HL-60/S4 treated with phorbol 12-myristate 13-acetate at 8.2 ng/mL for 4 days and 3 days (cell line): Measurements from ENCODE around the gene NFIX.
"Not testable (repeated sequence)": the region's sequence is repeated elsewhere in the genome, so short reads cannot be mapped to it uniquely, and the experiment has no call there.

Experiments
- in situ Hi-C: fragments of 300-500 bp; cut with MboI; formaldehyde crosslinking; loops from 2 replicates; pipeline ENCODE4 v1.15.0; 2022; ENCODE audit warnings: low sequenced_read_pairs

The NFIX gene

DNA sequence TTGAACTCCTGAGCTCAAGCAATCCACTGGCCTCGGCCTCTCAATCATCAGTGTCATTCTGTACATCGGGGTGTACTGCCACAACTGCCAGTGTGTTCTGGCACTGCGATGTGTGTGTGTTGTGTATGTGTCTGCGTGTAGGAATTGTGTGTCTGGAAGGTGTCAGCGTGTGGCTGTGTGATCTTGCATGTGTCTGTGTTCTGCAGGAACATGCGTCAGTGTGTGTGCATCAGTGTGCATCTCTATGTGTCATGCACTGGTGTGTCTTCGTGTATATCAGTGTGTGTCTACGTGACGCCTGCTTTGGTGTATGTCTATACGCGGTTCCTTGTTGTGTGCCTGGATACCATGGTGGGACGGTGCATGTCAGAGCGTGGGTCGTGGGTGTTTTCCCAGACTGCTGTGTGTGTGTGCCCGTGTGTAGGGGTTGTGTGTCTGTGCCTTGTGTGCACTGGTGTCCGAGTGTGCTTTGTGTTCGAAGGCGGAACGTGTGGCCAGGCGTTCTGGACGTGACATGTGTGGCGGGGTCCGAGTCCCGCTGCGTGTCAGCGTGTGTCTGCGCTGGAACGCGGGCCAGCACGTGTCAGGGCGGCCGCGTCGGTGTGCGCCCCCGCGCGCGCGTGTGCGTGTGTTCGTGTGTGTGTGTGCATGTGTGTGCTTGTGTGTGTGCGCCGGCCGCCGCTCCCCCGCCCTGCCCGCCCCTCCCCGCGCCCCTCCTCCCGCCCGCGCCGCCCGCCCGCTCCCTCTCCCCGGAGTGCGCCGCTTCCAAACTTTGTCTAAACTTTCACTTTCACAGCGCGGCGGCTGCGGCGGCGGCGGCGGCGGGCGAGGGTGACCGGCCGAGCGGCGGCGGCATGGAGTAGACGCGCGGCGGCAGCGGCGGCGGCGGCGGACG, at the start of gene NFIX:
NFIX (plus strand) TSS at position 775 of the 895 bp plus-strand sequence. CDS start 363 bp downstream, outside the sequence.
- in situ Hi-C loops: loop anchor here (25.0 kb wide), 1 partner anchor 592 kb away; no protein-coding TSS in a partner anchor

DNA sequence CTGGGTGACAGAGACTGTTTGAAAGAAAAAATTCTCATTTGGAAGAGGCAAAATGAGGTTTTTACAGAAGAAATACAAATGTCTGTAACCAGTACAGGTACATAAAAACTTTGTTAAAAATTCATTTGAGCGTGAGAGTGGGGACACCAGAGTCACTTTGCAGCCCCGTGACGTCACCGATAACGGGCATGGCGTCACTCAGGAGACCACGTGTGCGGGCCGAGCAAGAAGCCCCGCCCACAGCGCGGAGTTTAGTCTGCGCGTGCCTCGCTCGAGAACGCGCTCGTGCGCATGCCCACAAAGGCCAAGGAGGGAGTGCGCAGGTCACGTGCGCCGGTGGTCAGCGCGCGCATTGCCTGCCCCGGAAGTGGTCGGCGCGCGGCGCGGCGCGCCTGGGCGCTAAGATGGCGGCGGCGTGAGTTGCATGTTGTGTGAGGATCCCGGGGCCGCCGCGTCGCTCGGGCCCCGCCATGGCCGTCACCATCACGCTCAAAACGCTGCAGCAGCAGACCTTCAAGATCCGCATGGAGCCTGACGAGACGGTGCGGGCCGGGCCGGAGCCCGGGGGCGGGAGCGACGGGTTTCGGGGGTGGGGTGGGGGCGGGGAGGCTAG, 49.7 kb upstream of the NFIX start, which contains the start of gene RAD23A:
RAD23A (plus strand) TSS at position 384 of the 613 bp plus-strand sequence; CDS start at position 471, 87 bp downstream.
- in situ Hi-C loops: no loop called here

DNA sequence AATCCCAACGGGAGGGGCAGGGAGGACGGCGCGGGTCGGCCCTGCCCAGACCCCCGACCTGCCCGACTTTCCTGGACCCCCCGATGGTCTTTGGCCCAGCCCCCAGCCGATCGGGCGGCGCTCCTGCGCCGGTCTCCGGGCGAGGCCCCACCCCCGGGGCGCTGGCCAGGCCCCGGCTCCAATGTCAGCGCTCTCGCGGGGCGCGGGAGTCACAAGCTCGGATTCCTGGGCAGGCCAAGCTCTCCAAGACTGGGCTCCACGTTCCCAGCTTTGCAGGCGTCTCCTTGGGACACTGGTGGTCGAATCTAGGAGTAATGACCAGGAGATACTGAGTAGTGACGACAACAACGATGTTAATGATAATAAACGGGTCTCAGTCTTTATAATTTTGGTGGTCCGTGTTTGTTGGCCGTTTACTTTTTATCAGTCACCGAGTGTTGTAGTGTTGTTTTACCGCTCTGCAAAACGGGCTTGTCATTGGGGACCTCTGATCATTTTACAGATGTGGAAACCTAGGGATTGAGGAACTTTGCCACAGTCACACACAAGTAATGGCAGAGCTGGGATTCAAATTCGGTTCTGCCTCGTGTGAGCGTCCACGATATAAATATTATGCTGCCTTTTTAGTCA, 49.1 kb upstream of the NFIX start:
- in situ Hi-C loops: no loop called here

DNA sequence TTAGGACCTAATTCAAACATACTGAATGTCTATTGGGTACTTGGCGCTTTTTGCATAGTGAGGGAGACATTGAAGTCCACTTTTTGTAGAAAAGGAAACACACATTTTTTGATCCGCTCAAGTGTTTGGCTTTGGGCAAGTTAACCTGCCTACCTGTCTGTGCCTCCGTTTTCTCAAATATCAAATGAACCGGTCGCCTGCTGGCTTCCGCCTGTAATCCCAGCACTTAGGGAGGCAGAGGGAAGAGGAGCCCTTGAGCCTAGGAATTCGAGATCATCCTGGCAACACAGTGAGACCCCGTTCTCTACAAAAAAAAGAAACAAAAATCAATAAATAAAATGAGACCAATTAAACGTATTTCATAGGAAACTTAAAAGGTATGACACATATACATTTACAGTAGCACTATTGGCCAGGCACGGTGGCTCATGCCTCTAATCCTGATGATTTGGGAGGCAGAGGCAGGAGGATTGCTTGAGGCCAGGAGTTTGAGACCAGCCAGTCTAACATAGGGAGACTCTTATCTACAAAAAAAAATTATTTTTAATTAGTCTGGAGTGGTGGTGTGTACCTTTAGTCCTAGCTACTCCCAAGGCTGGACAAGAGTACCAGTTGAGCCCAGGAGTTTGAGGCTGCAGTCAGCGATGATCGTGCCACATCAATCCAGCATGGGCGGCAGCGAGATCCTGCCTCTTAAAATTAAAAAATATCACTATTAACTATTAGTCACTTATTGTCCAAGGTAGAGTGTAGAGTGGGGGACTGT, 48.4 kb upstream of the NFIX start:
- in situ Hi-C loops: no loop called here

DNA sequence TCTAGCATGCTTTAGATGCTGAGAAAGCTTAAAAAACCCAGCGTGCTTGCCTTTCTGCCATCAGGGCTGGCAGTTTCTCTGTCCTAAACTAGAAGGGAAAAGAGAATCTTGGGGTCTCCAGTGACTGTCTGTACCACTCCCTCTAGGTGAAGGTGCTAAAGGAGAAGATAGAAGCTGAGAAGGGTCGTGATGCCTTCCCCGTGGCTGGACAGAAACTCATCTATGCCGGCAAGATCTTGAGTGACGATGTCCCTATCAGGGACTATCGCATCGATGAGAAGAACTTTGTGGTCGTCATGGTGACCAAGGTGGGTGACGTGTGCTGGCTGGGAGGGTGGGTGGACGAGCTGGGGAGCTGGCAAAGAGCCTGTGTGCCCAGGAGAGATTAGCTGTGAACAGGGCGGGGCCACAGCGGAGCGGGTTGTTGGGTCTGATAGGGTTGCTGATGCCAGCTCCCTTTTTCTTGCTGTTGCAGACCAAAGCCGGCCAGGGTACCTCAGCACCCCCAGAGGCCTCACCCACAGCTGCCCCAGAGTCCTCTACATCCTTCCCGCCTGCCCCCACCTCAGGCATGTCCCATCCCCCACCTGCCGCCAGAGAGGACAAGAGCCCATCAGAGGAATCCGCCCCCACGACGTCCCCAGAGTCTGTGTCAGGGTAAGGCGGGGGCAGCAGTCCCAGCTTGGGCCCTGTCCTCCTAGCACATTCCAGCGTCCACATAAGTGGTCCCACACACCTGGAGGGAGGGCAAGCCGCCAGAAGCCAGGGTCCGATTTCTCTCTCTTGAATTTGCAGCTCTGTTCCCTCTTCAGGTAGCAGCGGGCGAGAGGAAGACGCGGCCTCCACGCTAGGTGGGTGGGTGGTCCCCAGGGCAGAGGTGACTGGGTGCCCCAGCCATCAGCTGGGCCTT, 47.3 kb upstream of the NFIX start:
- in situ Hi-C loops: no loop called here

GRCh38 chr19:12948612-12949362, 46.5 kb upstream of the NFIX start:
- in situ Hi-C loops: no loop called here

GRCh38 chr19:12949363-12950283, 45.7 kb upstream of the NFIX start:
- in situ Hi-C loops: no loop called here

GRCh38 chr19:12952050-12952449, 43.2 kb upstream of the NFIX start:
- in situ Hi-C loops: not testable (repeated sequence)

GRCh38 chr19:12952488-12953137, 42.7 kb upstream of the NFIX start:
- in situ Hi-C loops: no loop called here

DNA sequence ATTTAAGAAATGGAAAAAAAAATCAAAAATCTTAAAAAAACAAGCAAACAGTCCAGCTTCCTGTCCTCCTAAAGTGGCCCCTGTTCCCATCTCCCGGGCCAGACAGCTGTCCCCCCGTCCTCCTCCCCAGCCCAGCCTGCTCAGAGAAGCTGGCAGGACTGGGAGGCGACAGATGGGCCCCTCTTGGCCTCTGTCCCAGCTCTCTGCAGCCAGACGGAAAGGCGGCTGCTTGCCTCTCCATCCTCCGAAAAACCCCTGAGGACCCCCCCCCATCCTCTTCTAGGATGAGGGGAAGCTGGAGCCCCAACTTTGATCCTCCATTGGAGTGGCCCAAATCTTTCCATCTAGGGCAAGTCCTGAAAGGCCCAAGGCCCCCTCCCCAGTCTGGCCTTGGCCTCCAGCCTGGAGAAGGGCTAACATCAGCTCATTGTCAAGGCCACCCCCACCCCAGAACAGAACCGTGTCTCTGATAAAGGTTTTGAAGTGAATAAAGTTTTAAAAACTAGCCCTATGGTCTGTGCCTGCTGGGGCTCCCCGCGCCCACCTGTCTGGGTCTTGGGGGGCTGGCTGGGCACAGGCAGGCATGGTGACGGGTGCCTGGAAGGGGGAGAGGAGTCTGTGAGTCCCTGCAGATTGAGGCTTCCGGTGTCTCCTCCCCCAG, 42.0 kb upstream of the NFIX start:
- in situ Hi-C loops: no loop called here

- in situ Hi-C loops: no loop called here
Measured at GRCh38 chr19:12953799-12954611, 41.3 kb upstream of the NFIX start.

DNA sequence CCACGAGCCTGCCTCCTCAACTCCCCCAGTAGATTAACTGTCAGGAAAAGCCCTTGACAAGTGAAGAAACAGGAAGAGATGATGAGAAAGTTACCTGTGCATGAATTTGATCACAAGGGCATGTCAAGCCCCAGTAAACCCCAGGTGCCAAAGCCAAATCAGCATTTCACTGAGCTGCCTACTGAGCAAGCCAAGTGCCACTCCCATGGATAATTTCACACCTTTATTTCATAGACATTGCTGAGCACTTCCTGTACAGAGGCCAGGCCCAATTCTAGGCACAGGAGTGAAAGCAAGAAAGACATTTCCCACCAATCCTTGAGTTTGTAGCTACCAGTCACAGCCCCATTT, 40.7 kb upstream of the NFIX start:
- in situ Hi-C loops: no loop called here

GRCh38 chr19:12955575-12955974, 39.7 kb upstream of the NFIX start:
- in situ Hi-C loops: not testable (repeated sequence)

GRCh38 chr19:12955996-12956395, 39.3 kb upstream of the NFIX start:
- in situ Hi-C loops: no loop called here

DNA sequence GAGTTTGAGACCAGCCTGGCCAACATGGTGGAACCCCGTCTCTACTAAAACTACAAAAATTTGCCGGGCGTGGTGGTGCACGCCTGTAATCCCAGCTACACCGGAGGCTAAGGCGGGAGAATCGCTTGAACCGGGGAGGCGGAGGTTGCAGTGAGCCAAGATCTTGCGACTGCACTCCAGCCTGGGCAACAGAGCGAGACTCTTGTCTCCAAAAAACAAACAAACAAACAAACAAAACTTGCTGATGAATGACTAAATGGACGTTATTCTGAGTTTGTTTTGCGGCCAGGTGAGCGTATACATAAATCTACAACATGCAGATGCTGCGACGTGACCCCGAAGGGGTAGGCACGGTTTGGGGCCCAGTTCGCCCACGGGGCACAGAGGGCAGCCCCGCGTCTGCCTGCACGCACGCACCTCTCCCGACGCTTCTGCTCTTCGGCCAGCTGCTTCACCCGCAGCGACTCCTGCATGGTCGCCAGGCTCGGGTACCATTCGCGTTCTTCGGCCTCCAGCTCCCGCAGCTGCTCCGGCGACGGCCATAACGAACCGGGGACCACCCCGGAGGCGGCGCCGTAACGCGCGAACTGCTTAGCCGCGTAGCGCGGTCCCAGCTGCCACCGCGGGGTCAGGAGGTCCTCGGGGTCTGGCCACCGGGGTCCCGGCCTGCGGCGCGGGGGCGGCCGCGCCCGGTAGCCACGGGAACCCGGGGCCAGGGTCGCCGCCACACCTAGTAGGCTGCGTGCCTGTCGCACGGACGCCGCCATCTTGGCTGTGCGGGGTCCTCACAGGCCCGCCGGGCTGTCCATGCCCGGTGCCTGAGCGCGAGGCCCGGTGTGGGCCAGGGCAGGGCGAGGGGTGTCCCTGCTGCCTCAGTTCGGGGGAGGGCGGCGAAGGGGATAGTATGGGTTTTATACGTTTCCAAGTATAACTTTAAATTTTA, 38.6 kb upstream of the NFIX start, which contains the start of gene GADD45GIP1:
GADD45GIP1 (minus strand) TSS at position 778 of the 943 bp plus-strand sequence; CDS start at position 767, 11 bp downstream.
- in situ Hi-C loops: no loop called here
